Stimulated activated naive CD8-positive, alpha-beta T cell treated with anti-CD3 and anti-CD28 coated beads, Interleukin-15, amount 100 ng/mL, for 72 hours (primary cell): ENCODE measurements around the gene RTN4.

ENCODE experiments used
- ATAC-seq: fragments of 150-1000 bp; cut with Tn5 transposase; 2 replicates; pipeline ENCODE4 v1.10.0; 2021; ENCODE audit warnings: mild to moderate bottlenecking, moderate library complexity
- DNase-seq, 2 donors: peaks; one replicate each; pipeline ENCODE4 v3.0.0; 2021 to 2022
- H3K27ac Mint-ChIP-seq, 2 donors: one replicate each; pipeline ENCODE4 v1.8.0; 2022; ENCODE audit warnings: mild to moderate bottlenecking in 2 of 2, mixed read lengths in 2 of 2, moderate library complexity in 2 of 2
- H3K27me3 Mint-ChIP-seq: one replicate; pipeline ENCODE4 v1.8.0; 2022; ENCODE audit warnings: mixed read lengths
- H3K4me1 Mint-ChIP-seq: one replicate; pipeline ENCODE4 v1.8.0; 2022; ENCODE audit warnings: mild to moderate bottlenecking, mixed read lengths
- H3K4me3 Mint-ChIP-seq, 2 donors: one replicate each; pipeline ENCODE4 v1.8.0; 2022; ENCODE audit warnings: mild to moderate bottlenecking in 2 of 2, mixed read lengths in 2 of 2, moderate library complexity in 1 of 2
- H3K9me3 Mint-ChIP-seq, 2 donors: one replicate each; pipeline ENCODE4 v1.8.0; 2022; ENCODE audit warnings: mixed read lengths in 2 of 2

RTN4 gene

DNA sequence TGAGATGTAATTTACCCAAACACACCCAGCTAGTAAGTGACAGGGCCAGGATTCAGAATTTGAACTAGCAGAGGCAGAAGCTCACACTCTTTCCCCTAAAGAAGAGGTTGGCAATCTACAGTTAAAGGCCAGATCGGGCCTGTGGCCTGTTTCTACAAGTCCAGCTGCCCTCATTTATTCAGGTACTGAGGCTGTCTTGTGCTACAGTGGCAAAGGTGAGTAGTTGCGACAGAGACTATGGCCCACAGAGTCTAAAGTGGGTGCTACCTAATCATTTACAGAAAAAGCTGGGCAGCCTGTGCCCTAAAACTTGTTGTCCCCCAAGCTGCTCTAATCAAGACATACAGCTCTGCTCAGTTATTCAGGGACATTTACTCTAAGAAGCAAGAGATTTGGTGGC, 86.8 kb downstream of the RTN4 start:
- peaks cover 21% of the 10 kb centered on the region for H3K4me1 Mint-ChIP-seq

DNA sequence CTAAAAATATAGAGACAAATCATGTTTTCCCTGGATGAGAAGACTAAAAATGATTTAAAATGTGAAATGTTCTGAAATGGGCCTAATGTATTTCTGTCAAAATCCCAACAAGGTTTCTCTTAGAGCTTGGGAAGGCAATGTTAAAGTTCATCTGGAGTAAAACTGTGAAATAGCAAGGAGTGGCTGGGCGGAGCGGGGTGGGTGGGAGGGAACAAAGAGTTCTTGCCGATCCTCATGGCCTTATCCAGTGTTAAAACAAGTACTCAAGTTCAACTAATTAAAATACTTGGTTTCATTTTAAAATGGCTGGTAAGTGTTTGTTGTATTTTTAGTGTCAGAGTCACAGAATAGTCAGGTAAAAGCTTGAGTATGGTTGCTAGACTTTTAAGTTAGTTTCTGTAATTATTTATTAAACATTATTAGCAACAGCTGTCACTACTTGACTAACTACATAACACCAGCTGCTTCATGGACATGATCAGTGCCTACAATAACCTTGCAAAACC, 87.3 kb downstream of the RTN4 start:
- DNase-seq (no peak), ATAC-seq (no peak)
- Mint-ChIP-seq H3K27ac (no peak overlapping the region), H3K4me1 (peaks cover 21% of the 10 kb centered on the region), H3K27me3 (no peaks in the 10 kb centered on the region), H3K4me3 (no peak overlapping the region), H3K9me3 (peaks cover 0 to 5% of the 10 kb centered on the region in 2 donors)

More for the DNA sequence above, 86.8 kb downstream of the RTN4 start:
- H3K27me3 Mint-ChIP-seq: no peaks in the 10 kb centered on the region
- H3K4me3 Mint-ChIP-seq: no peak overlapping the region
- DNase-seq (no peak), ATAC-seq (no peak)
- H3K9me3 Mint-ChIP-seq: peaks cover 0 to 5% of the 10 kb centered on the region in 2 donors
- no peak overlapping the region for H3K27ac Mint-ChIP-seq

DNA sequence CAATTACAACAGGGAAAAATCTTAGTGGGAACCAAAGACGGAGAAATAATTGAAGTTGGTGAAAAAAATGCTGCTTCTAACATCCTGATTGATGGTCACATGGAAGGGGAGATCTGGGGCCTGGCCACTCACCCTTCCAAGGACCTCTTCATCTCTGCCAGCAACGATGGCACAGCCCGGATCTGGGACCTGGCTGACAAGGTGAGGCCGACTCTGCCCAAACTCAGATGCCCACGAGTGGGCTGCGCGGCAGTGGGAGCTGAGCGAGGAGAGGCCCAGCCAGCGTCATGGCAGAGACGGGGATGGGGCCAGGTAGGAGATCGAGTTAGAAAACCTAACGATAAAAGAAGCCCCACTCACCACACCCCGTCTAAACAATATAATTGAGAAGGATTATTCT, 87.7 kb downstream of the RTN4 start:
- H3K9me3 Mint-ChIP-seq: peaks cover 0 to 4% of the 10 kb centered on the region in 2 donors
- H3K27me3 Mint-ChIP-seq: no peaks in the 10 kb centered on the region
- ATAC-seq (no peak), DNase-seq (no peak)
- no peak overlapping the region for H3K27ac Mint-ChIP-seq
- peaks cover 21% of the 10 kb centered on the region for H3K4me1 Mint-ChIP-seq
- H3K4me3 Mint-ChIP-seq: no peak overlapping the region

DNA sequence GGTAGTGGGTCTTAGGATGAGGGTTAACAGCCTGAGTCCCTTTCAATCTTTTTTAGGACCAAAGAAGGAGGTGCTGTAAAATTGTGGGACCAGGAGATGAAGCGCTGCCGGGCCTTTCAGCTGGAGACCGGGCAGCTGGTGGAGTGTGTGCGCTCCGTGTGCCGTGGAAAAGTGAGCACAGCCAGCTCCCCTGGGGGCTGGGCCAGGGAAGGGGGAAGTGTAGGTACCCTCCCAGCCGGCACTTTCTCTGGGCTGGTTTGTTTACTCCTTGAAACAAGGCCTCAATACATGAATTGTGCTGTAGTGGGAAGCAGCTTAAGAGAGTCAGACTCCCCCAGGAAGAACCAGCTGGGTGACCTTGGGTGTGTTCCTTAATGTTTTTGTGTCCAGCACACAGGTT, 90.1 kb downstream of the RTN4 start:
- H3K27ac Mint-ChIP-seq: no peak overlapping the region
- H3K9me3 Mint-ChIP-seq: no peaks in the 10 kb centered on the region
- ATAC-seq: no peak
- H3K4me1 Mint-ChIP-seq: peaks cover 4% of the 10 kb centered on the region
- no peak for DNase-seq
- no peaks in the 10 kb centered on the region for H3K27me3 Mint-ChIP-seq
- H3K4me3 Mint-ChIP-seq: no peak overlapping the region

DNA sequence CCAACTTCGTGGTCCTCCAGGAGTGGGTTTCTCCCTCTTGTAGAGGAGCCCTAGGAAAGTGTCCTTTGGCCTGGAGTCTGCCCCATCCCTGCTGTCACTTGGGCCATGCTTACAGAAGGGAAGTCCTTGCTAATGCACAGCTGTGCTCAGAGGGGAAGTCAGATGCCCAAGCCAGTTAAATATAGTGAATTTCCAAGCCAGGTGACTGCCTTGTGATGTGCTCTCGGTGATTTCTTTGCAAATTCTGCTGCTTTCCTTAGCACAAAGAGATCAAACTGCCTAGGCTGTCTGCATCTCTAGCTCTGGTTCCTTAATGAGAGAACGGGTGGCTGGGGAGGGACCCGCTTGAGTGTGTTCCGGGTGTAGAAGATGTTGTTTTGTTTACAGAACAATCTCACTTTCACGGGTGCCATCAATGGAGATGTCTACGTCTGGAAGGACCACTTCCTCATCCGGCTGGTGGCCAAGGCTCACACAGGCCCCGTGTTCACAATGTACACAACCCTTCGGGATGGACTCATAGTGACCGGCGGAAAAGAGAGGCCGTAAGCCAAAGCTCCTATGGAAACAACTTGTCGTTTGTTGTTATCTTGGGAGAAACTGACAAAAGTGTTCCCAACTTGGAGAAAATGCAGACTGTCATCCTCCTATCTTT, 91.4 kb downstream of the RTN4 start:
- no peaks in the 10 kb centered on the region for H3K27me3 Mint-ChIP-seq
- H3K4me3 Mint-ChIP-seq: no peak overlapping the region
- ATAC-seq (no peak), DNase-seq (no peak)
- H3K4me1 Mint-ChIP-seq: no peaks in the 10 kb centered on the region
- H3K9me3 Mint-ChIP-seq: no peaks in the 10 kb centered on the region
- H3K27ac Mint-ChIP-seq: no peak overlapping the region

DNA sequence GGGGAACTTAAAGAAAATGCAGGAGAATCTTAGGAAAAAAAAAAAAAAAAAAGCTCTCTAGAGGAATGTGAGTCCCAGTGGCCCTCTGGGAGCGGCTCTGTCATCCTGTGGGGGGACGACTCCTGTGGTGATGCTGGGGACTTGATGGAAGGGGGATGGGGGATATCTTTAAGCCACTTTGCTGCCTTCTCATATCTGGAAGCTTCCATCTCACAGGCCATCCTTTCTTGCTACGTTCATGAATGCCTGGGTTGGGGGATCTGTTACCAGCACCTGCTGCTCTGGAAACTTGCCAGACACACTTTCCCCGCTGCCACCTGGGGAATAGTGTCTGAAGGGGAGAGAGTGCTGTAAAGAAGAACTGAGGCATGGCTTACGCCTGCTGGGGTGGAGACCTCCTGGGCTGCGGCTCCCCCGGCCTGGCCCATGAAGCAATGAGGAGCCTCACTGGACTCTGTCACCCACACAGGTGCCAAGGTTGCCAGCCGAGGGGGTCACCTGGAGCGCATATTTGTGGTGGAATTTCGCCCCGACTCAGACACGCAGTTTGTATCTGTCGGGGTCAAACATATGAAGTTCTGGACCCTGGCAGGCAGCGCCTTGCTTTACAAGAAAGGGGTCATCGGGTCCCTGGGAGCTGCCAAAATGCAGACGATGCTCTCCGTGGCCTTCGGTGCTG, 92.8 kb downstream of the RTN4 start:
- peak overlapping the region in 1 of 2 donors; percentile 44 for H3K27ac Mint-ChIP-seq
- DNase-seq (no peak), ATAC-seq (no peak)
- H3K4me1 Mint-ChIP-seq: no peaks in the 10 kb centered on the region
- H3K9me3 Mint-ChIP-seq: no peaks in the 10 kb centered on the region
- H3K27me3 Mint-ChIP-seq: peaks cover 2% of the 10 kb centered on the region
- no peak overlapping the region for H3K4me3 Mint-ChIP-seq

DNA sequence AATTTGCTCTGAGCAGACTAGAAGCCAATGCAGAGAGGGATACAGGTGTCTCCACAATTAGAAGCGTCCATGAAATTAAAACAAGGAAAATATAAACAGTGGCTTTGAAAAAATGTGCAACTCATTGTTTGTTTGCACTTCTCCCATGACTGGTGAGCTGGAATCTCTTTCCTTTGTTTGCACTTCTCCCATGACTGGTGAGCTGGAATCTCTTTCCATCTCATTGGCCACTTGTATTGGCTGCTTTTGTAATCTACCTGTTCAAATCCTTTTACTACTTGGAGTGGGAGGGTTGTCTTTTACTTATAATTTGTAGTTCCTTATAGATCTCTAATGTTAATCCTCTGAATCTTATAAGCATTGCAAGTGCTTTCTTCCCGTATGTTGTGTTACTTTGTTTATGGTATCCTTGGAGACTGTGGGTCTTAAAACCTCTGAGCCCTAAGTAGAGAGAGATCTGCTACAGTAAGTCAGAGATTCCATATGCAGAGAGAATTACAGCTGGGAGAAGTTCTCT, 94.1 kb downstream of the RTN4 start:
- no peaks in the 10 kb centered on the region for H3K4me1 Mint-ChIP-seq
- DNase-seq (no peak), ATAC-seq (no peak)
- no peak overlapping the region for H3K4me3 Mint-ChIP-seq
- no peaks in the 10 kb centered on the region for H3K9me3 Mint-ChIP-seq
- H3K27ac Mint-ChIP-seq: no peak overlapping the region
- peaks cover 8% of the 10 kb centered on the region for H3K27me3 Mint-ChIP-seq

DNA sequence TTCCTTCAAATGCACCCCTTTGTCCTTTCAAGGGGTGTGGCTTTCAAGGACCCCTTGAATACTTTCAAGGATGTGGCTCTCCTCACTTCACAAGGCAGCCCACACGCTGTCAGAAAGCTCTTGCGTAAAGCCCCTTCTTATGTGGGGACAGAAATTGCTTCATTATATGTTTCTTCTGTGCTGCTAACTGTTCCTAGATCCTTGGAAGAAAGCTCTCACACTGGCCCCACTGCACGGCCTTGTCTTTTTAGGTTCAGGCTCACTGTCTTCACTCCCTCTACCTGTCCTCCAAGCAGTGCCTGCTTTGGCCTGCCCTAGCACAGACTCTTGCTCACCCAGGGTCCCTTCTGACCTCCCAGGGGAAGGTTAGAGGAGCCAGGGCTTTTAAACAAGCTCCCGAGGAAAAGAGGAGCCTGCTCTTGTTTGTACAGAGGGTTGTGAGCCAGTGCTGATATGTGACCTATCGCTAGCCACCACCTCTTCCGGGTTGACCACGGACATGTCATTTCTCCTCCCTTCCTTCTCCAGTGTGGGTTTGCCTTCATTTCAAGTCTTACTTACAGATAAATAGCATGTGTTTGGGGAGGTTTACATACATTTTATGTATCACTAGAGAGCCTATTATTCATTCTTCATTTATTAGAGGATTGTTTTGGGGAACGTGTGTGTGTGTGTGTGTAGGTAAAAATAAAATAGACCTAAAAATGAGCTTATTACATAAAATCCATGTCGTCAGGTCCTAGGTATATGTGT, 94.7 kb downstream of the RTN4 start:
- Mint-ChIP-seq H3K4me1 (no peaks in the 10 kb centered on the region), H3K27ac (peak overlapping the region in 1 of 2 donors; percentile 8), H3K27me3 (peaks cover 8% of the 10 kb centered on the region), H3K9me3 (no peaks in the 10 kb centered on the region), H3K4me3 (no peak overlapping the region)
- DNase-seq: no peak
- no peak for ATAC-seq

DNA sequence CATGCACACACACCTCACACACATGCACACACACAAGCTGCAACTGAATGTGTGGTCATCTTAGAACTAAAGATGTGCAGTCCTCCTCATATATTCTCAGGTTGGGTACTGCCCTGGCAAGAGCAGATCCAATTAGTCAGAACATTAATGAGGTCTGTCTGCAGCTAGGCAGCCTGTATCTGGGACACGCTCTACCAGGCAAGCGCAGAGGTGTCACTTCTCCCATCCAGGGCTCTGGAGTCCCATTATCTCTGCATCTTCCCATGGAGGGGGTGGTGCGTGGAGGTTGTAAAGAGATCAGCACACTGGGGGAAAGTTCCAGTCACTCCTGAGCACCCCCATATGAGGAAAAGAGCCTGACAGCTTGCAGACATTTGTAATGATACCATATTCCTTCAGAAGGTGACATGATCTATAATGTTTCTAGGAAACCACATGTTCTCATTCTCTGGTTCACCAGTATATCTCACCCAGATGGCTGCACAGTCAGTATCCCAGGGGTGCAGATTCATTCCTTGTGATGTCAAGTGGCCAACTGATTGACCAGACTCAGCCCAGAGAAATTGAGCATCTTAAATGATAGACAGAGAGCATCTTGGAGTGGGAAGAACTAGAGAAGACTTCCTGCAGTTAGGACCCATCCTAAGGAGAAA, 95.4 kb downstream of the RTN4 start:
- DNase-seq: no peak
- Mint-ChIP-seq H3K27me3 (peaks cover 8% of the 10 kb centered on the region), H3K27ac (no peak overlapping the region), H3K4me1 (no peaks in the 10 kb centered on the region), H3K4me3 (no peak overlapping the region), H3K9me3 (no peaks in the 10 kb centered on the region)
- ATAC-seq: no peak

DNA sequence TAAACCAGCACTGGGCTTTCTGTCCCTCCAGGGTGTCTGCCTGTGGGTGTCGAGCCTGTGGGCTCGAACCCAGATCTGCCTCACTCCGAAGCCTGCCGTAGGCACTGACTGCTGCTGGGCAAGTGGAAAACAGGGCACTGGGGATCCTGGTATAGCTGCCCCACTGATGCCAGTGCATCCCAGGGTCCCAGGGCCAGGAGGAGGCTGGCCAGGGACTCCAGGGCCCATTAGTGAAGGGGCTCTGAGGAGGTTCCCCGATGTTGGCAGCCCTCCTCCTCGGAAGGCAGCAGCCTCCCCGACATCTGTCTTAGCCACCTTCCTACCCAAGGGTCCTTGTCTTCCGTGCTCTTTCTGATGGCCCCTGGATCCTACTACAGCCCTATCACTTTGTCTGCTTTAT, 96.1 kb downstream of the RTN4 start:
- H3K9me3 Mint-ChIP-seq: no peaks in the 10 kb centered on the region

DNA sequence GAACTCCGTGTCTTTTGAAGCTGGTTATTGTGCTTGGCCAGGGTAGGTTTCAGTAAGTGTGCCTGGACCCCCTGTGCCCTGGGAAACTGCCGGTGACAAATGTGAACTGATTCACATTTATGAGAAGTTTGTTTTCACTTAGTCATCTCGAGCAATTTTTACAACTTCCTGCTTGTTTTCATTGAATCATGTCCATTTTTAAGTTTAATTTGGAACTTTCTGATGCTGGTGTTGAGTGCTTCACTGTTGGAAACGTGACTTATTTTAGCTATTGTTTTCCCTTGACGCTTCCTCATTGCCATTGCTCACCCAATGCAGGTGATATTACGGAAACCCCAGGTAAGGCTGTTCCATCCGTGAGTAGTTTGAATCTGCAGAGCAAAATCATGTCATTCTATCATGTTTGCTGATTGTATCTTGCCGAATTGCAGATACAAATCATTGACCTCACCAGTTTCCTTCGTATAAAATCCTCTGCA, 97.2 kb downstream of the RTN4 start:
- H3K4me1 Mint-ChIP-seq: no peaks in the 10 kb centered on the region
- DNase-seq: no peak
- H3K27ac Mint-ChIP-seq: no peak overlapping the region
- no peak overlapping the region for H3K4me3 Mint-ChIP-seq
- no peaks in the 10 kb centered on the region for H3K9me3 Mint-ChIP-seq
- no peak for ATAC-seq
- H3K27me3 Mint-ChIP-seq: peaks cover 8% of the 10 kb centered on the region

More for the DNA sequence above, 96.1 kb downstream of the RTN4 start:
- Mint-ChIP-seq H3K4me3 (no peak overlapping the region), H3K4me1 (no peaks in the 10 kb centered on the region), H3K27ac (no peak overlapping the region), H3K27me3 (peaks cover 8% of the 10 kb centered on the region)
- ATAC-seq: no peak
- DNase-seq: no peak

DNA sequence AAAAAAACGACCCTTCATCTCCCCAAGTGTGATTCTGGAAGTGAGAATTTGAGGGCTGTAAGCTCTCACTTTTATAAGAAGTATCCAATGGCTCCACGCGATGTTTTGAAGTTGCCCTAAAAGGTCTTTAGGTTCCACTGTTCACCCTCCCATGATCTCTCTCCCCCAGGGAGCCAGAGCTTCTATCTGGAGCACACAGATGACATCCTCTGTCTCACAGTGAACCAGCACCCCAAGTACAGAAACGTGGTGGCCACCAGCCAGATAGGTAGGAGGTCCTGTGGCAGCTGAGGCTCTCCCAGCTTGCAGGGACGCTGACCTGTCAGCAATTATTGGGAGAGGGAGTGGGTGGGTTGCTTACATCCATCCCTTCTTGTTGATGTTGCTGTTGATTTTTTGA, 97.8 kb downstream of the RTN4 start:
- no peaks in the 10 kb centered on the region for H3K9me3 Mint-ChIP-seq
- no peak overlapping the region for H3K27ac Mint-ChIP-seq
- ATAC-seq (no peak), DNase-seq (no peak)
- H3K4me1 Mint-ChIP-seq: no peaks in the 10 kb centered on the region
- H3K4me3 Mint-ChIP-seq: no peak overlapping the region
- peaks cover 8% of the 10 kb centered on the region for H3K27me3 Mint-ChIP-seq

DNA sequence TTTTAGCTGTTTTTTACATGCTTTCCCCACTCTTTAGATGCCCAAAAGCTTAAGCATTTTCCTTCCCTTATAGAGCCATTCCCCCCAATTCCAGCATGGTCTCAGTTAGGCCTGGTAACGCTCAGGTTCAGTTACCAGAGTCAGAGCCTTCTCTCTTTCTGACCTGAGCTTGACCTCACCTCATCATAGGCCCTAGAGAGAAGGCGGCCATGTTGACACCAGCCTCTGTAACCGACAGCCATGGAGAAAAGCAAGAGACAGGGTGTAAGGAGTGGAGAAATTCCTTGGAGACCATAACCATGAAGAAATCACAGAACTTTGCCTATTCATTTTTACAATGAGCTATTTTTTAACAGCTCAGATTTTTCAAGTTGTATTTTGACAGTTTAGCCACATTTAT, 99.4 kb downstream of the RTN4 start:
- peak overlapping the region in 1 of 2 donors; percentile 34 for H3K27ac Mint-ChIP-seq

DNA sequence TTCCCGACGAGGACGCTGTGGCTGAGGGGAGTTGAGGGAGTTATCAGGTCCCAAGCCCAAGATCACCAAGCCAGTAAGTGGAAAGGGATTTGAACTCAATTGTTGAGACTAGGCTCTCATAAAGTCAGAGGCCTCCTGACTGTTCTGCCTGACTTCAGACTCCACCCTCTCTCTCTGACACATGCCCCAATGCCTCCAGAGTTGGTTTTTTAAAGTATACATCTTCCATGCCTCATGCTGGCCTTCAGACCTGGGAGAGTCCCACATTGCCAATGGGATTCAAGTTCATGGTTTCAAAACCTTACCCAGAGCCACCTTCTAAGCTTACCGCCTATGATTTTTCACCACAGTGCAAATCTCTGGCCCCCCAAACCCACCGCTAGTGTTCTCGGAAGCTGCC, 100.8 kb downstream of the RTN4 start:
- peaks cover 8% of the 10 kb centered on the region for H3K27me3 Mint-ChIP-seq
- no peak for ATAC-seq
- no peak overlapping the region for H3K27ac Mint-ChIP-seq
- no peaks in the 10 kb centered on the region for H3K9me3 Mint-ChIP-seq
- H3K4me3 Mint-ChIP-seq: no peak overlapping the region
- no peak for DNase-seq
- H3K4me1 Mint-ChIP-seq: peaks cover 11% of the 10 kb centered on the region

More for the DNA sequence above, 99.4 kb downstream of the RTN4 start:
- ATAC-seq (no peak), DNase-seq (no peak)
- Mint-ChIP-seq H3K9me3 (no peaks in the 10 kb centered on the region), H3K4me3 (no peak overlapping the region), H3K4me1 (peaks cover 4% of the 10 kb centered on the region), H3K27me3 (peaks cover 8% of the 10 kb centered on the region)

DNA sequence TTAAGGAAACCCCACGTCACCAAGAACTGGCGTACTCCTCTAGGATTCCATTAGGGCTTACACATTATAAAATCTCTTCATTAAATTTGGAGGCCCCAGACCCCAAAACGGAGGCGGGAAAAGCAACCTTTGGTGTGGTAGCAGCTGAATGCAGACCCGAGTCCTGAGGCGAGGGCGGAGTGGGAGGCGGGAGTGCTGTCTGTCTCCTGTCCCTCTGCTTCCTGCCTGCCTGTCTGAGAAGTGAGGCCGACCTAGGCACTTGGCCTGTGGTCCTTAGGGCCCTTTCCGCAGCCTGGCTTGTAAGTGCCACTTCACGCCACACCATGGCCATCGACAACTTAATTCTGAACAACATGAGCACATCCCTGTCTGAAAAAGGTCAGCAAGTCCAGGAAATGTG, 102.1 kb downstream of the RTN4 start:
- no peak for DNase-seq
- H3K4me1 Mint-ChIP-seq: peaks cover 11% of the 10 kb centered on the region
- H3K27ac Mint-ChIP-seq: no peak overlapping the region
- no peaks in the 10 kb centered on the region for H3K9me3 Mint-ChIP-seq
- peaks cover 8% of the 10 kb centered on the region for H3K27me3 Mint-ChIP-seq
- no peak overlapping the region for H3K4me3 Mint-ChIP-seq
- no peak for ATAC-seq
